TTC549 (cell line): Measurements from ENCODE around the gene EOMES.
"Not testable (repeated sequence)": the region's sequence is repeated elsewhere in the genome, so short reads cannot be mapped to it uniquely, and the experiment has no call there.

ENCODE experiments used
- FAIRE-seq: peaks from 2 replicates; lab custom pipeline; 2012; peaks lifted over from hg19 to GRCh38; lab: Jason Lieb, UNC

Gene EOMES

DNA sequence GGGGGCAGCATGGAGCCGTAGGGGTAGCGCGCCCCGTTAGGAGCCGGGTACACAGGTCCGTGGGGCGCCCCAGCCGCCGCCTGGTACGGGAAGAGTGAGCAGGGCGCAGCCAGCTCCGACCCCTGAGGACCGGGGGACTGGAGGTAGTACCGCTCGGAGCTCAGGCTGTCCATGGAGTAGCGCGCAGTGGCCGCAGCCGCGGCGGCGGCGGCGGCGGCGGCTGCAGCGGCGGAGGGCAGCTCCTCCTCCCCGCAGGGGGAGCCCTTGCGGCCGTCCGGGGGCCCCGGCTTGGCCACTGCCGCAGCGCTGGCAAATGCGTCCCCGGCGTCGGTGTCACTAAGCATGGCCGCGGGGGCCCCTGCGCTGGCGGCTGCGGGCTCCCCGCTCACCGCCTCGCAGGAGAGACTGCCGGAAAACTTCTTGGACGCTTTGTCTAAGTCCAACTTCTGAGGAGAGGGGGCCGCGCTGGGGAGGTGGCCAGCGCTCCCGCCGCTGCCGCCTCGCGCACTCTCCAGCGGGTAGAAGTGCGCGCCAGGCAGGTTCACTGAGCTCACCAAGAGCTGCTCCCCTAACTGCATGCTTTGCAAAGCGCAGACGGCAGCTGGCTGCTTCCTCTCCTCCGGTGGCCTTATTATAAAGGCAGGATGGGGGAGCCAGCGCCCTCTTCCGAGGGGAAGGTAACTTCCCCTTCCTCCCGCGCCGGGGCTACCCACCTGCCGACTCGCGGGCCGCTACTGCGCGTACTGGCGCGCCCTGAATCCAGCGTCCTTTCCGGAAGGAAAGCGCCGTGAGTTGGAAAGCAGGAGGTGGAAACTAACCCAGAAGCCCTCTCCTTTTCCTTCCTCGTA lies at the start of gene EOMES:
Gene EOMES (minus strand): TSS at position 607 of the 848 bp plus-strand sequence. CDS start 29 bp downstream, at position 578.
- no peak for FAIRE-seq

DNA sequence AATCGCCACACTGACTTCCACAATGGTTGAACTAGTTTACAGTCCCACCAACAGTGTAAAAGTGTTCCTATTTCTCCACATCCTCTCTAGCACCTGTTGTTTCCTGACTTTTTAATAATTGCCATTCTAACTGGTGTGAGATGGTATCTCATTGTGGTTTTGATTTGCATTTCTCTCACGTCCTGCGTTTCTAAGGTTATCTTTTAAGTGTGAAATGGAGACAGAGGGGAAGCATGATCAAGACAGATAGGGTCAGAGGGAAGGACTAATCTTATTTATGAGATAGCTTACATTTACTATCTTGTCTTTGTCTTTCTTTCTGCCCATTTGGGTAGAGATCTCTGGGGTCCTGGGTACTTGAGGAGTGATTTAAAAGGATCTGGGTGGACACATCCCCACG lies 48.3 kb upstream of the EOMES start:
- not testable (repeated sequence) for FAIRE-seq

DNA sequence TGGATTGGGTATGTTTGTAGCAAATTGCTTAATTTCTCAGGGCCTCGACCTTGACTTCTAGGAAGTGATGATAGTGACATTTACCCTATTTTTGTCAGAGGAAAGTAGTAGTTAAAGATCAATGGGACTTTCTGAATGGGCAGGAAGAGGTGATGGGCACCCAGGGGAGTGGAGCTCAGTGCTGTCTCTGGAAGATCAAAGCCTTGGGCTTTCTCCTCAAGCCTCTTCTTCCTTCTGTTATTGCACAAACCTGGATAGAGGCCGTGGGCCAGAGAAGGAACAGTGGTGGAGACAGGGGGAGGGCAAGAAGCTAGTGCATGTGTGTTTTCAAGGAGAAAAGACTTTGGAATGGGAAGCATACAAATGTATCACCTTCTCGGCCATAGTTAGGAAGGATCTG lies 44.9 kb upstream of the EOMES start:
- FAIRE-seq, result no peak

DNA sequence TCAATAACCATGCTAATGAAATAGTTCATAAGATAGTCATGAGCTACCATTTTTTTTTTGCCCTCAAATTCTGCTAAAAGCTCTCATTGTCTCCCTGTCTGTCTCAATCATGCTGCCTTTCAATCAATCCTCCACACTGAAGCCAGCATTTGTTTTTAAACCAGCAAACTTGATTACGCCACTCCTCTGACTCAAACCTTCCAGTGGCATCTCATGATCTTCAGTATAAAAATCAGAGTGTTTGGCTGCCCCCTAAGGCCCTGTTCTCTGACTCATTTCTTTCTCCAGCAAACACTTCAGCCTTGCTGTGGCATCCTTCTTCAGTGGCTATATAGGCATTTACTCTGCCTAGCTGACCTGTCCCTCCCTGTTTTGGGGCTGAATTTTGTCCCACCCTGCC lies 36.0 kb upstream of the EOMES start:
- FAIRE-seq, result no peak

DNA sequence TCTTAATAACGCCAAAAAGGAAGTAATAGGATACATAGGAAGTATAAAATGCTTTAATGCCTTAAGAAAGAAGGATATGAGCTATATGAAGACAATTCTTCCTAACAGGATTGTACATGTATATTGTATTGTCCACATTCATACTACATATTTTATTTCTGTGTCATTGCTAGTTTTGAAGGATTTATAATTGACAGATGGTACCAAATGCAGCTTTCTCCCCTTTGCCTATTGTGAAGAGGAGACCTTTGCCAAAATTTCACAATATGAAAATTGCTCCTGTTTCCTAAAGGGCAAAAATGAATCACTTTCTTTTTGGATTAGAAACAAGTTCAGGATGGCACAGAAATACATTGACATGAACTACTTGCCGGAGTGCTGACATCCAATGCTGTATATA lies 34.8 kb upstream of the EOMES start:
- no peak for FAIRE-seq

DNA sequence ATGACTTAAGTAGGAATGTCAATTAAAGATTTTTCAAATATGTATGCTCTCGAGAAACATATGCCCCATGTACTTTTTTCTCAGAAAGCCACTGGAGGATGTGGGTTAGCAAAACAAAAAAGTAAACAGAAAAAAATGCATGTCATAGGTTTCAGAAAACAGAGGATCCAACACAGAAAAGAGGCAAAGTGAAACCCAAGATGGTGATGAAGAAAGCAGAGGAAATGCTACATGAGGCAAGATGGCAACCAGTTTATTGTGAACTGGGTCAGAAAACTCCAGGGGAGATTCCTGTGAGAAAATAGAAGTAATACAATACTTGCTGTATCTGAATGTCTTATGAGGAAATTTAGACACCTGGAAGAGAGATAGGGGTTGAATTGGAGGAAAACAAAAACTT lies 30.8 kb upstream of the EOMES start:
- no peak for FAIRE-seq

DNA sequence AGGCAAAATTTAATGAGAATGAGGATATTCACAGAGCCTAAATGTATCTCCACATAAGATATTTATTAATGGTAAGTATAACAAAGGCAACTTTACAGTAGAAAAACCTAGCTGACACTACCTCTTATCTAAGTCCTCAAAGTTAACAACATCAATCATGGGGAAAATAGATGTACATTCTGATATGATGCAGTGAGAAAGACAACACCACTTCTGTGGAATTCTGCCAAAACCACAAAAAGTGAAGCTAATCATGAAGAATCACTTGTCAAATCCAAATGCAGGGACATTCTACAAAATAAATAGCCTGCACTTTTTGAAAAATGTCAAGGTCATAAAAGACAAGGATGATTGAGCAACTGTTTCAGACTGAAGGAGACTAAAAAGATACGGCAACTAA lies 27.5 kb upstream of the EOMES start:
- no peak for FAIRE-seq

DNA sequence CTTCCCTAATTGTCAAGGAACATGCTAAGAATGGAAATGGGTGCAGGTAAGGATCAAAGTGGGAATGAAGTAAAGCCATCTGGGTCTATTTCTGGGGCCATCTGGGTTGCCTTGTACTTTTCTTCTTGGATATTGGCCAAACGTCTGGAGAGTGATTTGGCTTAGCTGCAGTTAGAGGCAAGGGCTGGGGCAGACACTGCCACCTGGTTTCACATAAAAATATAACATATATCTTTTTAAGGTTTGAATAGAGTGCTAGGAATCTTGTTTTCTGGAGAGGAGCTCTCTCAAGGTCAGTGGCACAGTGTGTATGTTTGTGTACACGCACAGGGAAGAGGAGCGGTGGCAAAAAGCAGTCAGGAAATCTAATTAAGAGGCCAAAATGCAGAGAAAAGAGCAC lies 24.7 kb upstream of the EOMES start:
- FAIRE-seq, result no peak

DNA sequence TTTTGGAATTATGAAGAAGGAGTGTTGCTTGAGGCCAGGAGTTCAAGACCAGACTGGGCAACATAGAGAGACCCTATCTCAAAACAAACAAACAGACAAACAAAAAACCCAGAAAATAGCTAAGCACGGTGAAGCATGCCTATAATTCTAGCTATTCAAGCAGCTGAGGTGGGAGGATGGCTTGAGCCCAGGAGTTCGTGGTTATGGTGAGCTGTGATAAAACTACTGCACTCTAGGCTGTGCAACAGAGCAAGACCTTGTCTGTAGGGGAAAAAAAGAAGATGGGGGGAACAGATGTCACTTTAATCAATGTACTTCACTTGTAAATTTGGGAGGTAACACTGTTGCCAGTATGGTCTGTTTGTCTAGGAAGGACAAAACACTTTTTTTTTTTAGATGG lies 18.7 kb upstream of the EOMES start:
- FAIRE-seq, result no peak

DNA sequence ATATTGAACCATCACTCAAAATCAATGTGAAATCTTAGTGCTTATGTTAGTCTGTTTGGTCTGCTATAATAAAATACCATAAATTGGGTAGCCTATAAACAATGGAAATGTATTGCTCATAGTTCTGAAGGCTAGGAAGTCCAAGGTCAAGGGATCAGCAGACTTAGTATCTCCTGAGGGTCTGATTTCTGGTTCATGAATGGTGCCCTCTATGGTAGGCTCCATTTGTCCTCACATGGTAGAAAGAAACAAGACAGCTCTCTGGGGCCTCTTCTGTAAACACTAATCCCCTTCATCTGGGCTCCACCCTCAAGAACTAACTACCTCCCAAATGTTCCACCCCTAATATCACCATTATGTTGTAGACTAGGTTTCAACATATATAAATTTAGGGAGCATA lies 15.0 kb upstream of the EOMES start:
- no peak for FAIRE-seq

DNA sequence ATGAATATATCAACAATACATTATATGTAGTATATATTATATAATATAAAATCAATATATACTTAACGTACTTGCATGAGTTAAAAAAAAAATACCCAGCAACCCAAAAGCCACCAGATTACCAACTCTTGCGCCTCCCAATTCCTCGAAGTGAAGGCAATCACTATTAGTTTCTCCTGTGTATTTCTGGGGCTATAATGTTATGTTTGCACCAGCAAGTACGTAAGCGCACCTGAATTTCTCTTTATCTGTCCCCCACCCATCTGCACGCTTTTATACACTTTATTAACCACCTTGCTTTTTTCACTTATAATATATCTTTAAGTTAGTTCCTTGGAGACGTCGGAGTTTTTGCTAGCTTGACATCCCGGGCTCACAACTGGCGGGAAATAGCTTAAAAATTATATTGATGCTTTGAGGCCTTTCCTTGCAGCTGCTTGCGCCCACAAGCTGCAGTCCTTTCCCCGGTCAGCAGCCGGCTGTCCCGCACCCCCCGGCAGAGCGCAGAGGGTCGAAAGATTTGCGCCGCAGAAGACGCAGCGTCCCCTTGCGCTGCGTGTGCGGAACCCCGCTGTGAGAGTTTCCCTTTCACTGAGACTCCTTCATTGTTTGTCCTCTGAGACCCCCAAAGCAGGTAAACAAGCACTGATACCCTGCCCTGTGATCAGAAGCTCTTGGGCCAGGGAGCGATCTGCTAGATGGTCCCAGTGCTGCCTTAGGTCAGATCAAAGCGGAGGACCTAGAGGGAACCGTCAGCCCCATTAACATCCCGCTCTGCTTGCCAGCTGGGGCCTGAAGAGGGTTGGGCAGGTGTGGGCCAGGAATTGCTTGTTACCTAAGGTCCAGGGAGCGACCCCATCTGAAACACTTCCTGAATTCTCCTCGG lies 8.9 kb upstream of the EOMES start:
- FAIRE-seq, result no peak

DNA sequence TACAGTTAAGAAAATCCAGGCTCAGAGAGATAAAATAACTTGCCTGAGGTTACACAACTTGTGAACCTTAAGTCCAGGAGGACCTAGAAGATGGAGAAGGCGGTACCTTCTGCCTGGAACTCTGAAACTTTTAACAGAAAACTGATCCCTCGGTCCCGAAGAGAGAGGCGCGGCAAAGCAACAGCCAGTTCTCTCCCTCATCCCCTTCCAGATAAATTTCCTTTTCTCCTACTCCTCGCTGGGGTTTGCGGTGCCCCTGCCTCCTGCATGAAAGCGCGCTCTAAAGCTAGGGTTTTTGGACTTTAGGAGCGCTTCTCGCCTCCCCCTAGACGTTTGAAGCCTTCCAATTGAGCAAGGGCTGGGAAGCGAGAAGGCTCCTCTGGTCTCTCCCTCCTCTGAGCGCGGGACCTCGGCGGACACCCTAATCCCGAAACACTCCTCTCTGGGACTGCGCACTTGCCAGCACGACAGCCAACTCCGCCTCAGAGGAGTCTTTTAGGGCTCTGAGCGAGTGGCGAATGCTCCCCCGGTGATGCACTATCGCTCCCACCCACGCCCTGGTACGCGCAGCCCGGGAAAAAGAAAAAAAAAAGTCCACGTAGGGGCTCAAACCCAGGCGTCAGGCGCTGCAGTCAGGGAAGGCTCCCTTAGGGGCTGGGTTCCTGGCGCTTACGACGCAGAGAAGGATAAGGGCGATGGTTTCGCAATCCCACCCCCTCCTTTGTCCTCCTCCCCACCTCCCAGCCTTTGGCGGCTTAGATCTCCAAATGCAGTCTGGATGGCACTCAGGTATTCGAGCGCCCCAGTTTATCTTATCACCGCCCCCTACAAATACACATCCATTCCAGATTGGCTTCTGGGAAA lies 7.9 kb upstream of the EOMES start:
- no peak for FAIRE-seq

DNA sequence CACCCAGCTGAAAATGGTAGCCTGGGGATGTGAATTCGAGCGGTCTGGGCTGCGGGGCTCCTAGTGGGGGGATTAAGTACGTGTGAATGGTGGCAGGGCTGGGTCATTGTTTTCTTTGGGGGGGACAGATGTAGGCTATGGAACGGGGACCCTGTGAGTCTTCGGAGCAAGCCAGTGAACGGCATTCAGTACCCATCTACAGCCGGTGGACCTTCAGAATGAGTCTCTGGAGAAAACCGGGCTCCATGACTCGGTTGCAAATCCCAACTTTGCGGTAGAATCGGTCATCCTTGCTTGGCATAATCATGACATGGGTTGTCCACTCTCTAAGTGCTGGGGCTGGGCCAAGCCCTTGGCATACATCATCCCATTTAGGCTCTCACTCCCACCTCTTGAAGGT lies 7.2 kb upstream of the EOMES start:
- FAIRE-seq, result no peak

DNA sequence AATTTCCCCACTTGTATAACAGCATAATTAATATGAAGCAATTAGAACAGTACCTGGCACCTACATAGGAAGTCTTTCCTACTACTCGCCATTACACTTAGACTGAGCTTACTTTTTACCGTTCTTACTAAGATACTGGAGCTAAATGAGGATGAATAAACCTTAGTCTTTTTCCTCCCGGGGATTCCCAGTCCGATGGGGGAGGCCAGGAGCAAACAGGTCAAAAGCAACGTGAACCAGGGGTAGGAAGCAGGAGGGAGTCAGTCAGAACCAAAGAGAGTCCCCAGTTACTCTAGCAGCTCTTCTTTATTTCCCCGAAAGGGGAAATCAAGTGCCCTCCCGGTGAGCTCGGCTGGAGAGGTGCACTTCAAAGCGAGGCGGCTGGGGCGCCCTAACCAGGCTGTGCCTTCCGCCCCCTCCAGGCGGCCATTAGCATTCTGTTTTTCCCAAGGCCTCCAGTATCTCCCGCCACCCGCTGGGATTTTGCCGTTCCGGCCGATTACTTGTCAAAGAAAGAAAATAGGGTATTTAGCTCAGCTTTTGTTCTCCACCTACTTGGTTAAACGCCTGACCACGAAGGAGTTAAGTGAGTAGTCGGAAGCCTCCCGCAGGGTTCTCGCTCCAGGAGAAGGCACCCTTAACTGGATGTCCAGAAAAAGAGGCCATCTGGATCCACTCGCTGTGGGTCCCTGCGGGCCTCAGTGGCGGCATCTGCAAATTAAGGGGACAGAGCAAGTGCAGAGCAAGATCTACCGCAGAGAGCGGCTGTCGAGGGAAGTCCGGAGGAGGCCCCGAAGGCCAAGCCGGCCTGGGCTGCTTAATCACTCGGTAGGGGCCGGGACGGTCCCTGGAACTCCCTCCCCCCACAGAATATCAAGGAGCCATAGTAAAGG lies 6.3 kb upstream of the EOMES start:
- FAIRE-seq, result no peak

DNA sequence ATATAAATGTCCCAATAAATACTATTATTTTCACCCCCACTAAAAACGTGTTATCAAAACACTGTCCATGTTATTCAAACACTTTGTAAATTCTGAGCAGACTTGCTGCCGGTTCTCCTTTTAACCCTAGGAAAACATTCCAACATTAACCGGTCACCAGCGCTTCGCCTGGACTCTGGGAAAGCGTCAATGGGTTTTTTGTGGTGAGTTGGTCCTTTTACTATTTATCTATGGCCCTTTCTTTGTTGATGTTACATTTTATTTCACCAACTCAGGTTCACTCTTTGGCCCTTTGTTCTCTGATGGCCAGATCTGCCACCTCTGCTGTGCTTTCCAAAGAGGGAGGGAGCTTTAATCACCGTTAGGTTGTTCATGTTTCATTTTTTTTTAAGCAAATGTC lies 4.1 kb upstream of the EOMES start:
- FAIRE-seq, result no peak

DNA sequence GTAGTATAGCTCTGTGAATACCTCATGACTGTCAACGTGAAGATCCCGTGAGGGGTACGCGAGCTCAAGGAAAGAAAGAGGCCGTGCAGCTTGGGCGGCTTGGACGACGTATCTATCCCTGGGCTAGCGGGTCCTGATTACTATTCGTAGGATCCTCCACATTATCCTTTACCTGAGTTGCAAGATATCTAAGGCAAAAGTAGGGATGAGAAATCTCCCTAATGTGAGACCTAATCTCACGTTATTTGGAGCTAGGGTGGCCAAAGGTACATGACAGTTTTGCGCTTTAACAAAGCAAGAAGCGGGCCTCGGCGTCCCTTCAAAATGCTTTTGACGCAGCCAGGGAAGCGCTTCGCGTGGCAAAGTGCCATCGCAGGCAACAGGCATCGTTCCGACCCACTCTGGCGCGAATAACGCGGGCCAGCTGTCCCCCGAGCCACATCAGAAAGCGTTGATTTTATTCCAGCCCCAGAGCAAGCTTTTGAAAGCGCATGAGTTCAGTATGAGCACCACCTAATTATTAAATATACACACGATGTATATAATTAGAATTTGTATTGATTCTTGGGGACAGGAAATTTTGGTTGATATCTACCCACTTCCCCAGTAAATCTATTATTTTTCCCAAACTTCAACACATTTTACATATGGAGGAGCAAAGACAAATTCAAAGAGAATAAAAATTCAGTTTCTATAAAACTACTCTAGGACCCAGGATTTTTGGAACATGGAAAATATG lies 2.5 kb upstream of the EOMES start:
- FAIRE-seq, result no peak

DNA sequence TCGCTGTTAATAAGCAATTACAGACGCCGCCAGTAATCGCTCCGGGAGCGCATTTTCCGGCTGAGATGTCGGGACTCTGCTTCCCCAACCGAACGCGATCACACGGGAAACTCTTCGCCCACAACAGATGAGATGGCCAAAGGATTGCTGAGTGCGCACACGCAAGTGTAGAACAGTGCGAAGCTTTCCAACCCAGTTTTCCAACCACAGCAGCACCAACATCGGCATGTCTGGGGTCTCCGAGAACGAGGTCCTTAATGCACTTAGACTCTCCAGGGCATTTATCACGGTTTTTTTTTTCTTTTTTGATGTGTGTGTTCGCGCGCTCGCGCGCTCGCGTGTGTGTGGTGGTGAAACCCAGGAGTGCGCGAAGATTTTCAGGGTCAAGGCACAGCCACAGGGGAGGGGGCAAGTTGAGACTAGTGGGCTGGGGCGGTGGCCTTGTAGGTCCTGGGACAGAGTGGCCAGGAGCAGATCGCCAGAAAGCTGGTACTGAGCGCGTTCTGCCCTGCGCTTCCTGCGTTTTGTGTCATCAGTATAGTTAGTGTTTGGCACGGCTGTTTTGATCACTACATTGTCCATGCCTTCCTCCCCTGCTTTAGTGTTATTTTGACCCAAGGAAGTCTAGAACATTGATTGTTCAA lies 1.8 kb upstream of the EOMES start:
- no peak for FAIRE-seq

DNA sequence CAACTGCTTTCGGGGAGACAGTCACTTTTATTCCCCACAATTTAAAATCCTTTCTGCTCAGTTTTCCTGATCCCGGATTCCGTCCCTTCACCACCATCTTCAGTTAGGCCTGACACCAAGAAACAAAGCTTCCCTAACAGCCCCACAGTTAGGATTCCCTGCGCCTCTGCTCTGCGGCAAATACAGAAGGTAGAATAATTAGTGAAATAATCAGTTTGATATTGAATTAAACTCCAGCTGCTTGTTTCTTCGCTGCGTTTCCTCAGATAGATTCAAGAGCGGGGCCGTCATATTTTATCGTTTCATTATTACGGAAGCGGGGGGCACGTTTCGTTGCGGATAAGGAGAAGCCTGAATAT lies 1.3 kb upstream of the EOMES start:
- FAIRE-seq, result no peak

DNA sequence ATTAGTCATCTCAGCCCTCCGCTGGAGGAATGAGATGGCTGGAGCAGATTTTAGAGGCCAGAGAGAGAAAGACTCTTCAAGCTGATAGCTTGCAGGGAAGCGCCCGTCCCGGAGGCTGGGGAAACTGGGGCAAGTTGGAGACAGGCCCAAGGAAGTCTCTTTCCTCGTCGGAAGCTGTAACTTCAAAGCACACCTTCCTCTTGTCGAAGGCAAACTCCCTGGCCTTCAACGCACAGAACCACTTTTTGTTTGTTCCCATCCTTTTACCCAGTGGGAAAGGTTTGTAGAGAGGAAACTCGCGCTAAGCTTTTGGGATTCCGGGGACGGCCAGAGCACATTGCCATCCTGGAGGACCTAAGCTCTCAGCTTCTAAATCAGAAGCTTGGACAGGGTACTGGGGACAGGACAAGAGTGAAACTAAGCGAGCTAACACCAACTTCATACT lies 900 bp upstream of the EOMES start:
- FAIRE-seq, result no peak
